Liver (tissue), 9 donors: ENCODE measurements around the gene WDR5. TPM values are rescaled to one million over a fixed set of nuclear protein-coding genes. Genes with fewer than 3 reads are reported as not detected.

Experiments used
- DNase-seq: peaks from one replicate; pipeline ENCODE4 v3.0.0-alpha.2; 2017; ENCODE audit warnings: low spot score
- H3K27ac ChIP-seq, 2 donors: one replicate each; pipeline ENCODE4 v1.7.0; 2013; ENCODE audit warnings: inconsistent platforms in 2 of 2, low read length in 2 of 2, control low read depth in 1 of 2, low read depth in 1 of 2, mild to moderate bottlenecking in 1 of 2
- H3K27me3 ChIP-seq, 4 donors: one replicate each; pipeline versions ENCODE4 v1.6.1 to v1.7.0; 2013; ENCODE audit warnings: low read length in 3 of 4, inconsistent platforms in 1 of 4, mild to moderate bottlenecking in 1 of 4, moderate library complexity in 1 of 4; ENCODE audit not compliant: control insufficient read depth in 4 of 4, insufficient read depth in 4 of 4
- H3K36me3 ChIP-seq, 4 donors: one replicate each; pipeline versions ENCODE4 v1.6.1 to v1.7.0; 2013; ENCODE audit warnings: low read length in 3 of 4, mild to moderate bottlenecking in 3 of 4, low read depth in 1 of 4, moderate library complexity in 1 of 4; ENCODE audit not compliant: control insufficient read depth in 4 of 4, insufficient read depth in 3 of 4
- H3K4me1 ChIP-seq, 4 donors: one replicate each; pipeline versions ENCODE4 v1.6.1 to v1.7.0; 2013; ENCODE audit warnings: low read length in 3 of 4, mild to moderate bottlenecking in 3 of 4, moderate library complexity in 1 of 4; ENCODE audit not compliant: control insufficient read depth in 4 of 4, insufficient read depth in 4 of 4
- H3K4me3 ChIP-seq, 3 donors: one replicate each; pipeline versions ENCODE4 v1.6.1 to v1.7.0; 2013; ENCODE audit warnings: low read length in 3 of 3, control low read depth in 1 of 3, low read depth in 1 of 3, mild to moderate bottlenecking in 1 of 3
- H3K9ac ChIP-seq, 2 donors: one replicate each; pipeline ENCODE4 v1.7.0; 2013; ENCODE audit warnings: low read length in 2 of 2, mild to moderate bottlenecking in 2 of 2, moderate library complexity in 2 of 2, control low read depth in 1 of 2, low read depth in 1 of 2
- H3K9me3 ChIP-seq, 4 donors: one replicate each; pipeline versions ENCODE4 v1.6.1 to v1.7.0; 2013; ENCODE audit warnings: low read length in 3 of 4; ENCODE audit not compliant: control insufficient read depth in 4 of 4
- EGR1 ChIP-seq, 2 donors: IDR thresholded peaks; 2 replicates each; pipeline ENCODE4 v1.6.1; 2016 to 2018; ENCODE audit warnings: antibody characterized with exemption in 2 of 2, low read depth in 2 of 2
- HNF4A ChIP-seq, 2 donors: conservative IDR thresholded peaks; 2 replicates each; pipeline ENCODE4 v1.6.1; 2016; ENCODE audit warnings: antibody characterized with exemption in 2 of 2, mild to moderate bottlenecking in 2 of 2
- NR2F2 ChIP-seq: IDR thresholded peaks from 2 replicates; pipeline ENCODE4 v1.6.1; 2016; ENCODE audit warnings: antibody characterized with exemption
- RAD21 ChIP-seq, 2 donors: IDR thresholded peaks; 2 replicates each; pipeline ENCODE4 v1.6.1; 2016; ENCODE audit warnings: antibody characterized with exemption in 2 of 2, mild to moderate bottlenecking in 2 of 2
- RXRA ChIP-seq, 2 donors: IDR thresholded peaks; 2 replicates each; pipeline ENCODE4 v1.6.1; 2017 to 2018; ENCODE audit warnings: antibody characterized with exemption in 2 of 2, mild to moderate bottlenecking in 1 of 2
- SP1 ChIP-seq: IDR thresholded peaks from 2 replicates; pipeline ENCODE4 v1.6.1; 2018; ENCODE audit warnings: antibody characterized with exemption, mild to moderate bottlenecking
- YY1 ChIP-seq: IDR thresholded peaks from 2 replicates; pipeline ENCODE4 v1.6.1; 2016; ENCODE audit warnings: antibody characterized with exemption, mild to moderate bottlenecking
- WGBS: extraction: QIAGEN DNeasy Blood & Tissue Kit; methylation state at CpG from one replicate; pipeline ENCODE4 v1.1.7; 2013; 5-methylcytosine and 5-hydroxymethylcytosine counted together
- polyA plus RNA-seq, 2 donors: library from polyadenylated mRNA; stranded (reverse) in 1 of 2; unstranded in 1 of 2; fragments of 200-250 nt in 1 of 2; fragments of >200 nt in 1 of 2; fragmentation: Nextera tagmentation in 1 of 2; extraction: Ambion mirVana in 1 of 2; gene quantifications; one replicate each; pipeline versions ENCODE4 v1.2.1 to v1.2.3, GENCODE V29; 2013 to 2015
- total RNA-seq, 2 donors: library from RNA; depleted of rRNA; stranded (reverse); fragments of >200 nt; gene quantifications; one replicate each; pipeline ENCODE4 v1.2.3, GENCODE V29; 2014
- TF ChIP-seq, protein P1 (sequence below): fragments of 150-350 bp; IDR thresholded peaks from 2 replicates; pipeline ENCODE4 v1.5.1; 2017; ENCODE audit warnings: improper control_type of control experiment, low read depth, low read length; ENCODE audit not compliant: missing input control
- TF ChIP-seq, protein P2 (sequence below): IDR thresholded peaks from 2 replicates; pipeline ENCODE4 v1.6.1; 2016; ENCODE audit warnings: antibody characterized with exemption
- TF ChIP-seq, protein P3 (sequence below): IDR thresholded peaks from 2 replicates; pipeline ENCODE4 v1.6.1; 2016; ENCODE audit warnings: antibody characterized with exemption
- donor health status: healthy.
- donor health status: healthy.
- donor health status: healthy.
- donor health status: healthy.
- donor health status: healthy.

WDR5 gene
- total and polyA plus RNA-seq, 4 donors, result 11.1 to 21.6 (median 14.6) TPM

DNA sequence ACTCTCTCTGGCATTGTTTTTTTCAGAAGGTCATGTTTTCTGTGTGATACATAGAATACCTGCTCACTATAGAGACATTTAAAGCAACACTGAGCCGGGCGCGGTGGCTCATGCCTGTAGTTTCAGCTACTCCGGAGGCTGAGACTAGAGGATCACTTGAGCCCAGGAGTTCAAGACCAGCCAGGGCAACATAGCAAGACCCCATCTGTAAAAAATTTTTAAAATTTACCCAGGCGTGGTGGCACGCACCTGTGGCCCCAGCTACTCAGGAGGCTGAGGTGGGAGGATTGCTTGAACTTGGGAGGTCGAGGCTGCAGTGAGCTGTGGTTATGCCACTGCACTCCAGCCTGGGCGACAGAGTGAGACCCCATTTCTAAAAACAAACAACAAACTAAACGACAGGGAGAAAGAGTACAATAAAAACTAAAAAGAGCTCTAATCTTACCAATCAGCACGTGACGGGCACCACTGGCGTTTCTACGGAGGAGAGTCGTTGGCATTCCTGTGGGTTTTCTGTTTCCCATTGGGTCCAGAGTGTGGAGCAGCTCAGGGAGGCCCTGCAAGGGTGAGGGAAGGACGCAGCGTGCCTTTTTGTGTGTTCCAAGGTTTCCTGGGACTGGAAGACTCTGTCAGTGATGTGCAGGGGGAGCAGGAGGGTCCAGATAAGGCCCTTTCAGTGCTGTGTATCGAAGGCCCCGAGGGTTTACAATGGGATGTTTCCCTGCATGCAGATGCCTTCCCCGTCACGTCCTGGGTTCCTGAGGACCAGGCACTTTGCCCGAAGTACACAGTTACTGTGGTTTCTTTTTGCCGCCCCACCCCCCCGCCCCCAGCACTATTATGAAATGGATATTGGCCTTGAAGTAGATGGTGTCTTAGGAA, 35.7 kb downstream of the WDR5 start:
- H3K4me1 ChIP-seq, result peaks cover 16 to 45% (median 29%) of the 10 kb centered on the region in 4 donors
- H3K9ac ChIP-seq, result no peak overlapping the region
- no peak for DNase-seq
- H3K27me3 ChIP-seq, result no peaks in the 10 kb centered on the region
- H3K27ac ChIP-seq, result peak overlapping the region; percentile 61 to 68
- no peaks in the 10 kb centered on the region for H3K9me3 ChIP-seq
- WGBS, result 59% methylated on average over 23 of the region's 23 CpGs
- no peaks in the 10 kb centered on the region for H3K36me3 ChIP-seq
- TF ChIP-seq SP1, result no peak
- TF ChIP-seq, protein P1, sequence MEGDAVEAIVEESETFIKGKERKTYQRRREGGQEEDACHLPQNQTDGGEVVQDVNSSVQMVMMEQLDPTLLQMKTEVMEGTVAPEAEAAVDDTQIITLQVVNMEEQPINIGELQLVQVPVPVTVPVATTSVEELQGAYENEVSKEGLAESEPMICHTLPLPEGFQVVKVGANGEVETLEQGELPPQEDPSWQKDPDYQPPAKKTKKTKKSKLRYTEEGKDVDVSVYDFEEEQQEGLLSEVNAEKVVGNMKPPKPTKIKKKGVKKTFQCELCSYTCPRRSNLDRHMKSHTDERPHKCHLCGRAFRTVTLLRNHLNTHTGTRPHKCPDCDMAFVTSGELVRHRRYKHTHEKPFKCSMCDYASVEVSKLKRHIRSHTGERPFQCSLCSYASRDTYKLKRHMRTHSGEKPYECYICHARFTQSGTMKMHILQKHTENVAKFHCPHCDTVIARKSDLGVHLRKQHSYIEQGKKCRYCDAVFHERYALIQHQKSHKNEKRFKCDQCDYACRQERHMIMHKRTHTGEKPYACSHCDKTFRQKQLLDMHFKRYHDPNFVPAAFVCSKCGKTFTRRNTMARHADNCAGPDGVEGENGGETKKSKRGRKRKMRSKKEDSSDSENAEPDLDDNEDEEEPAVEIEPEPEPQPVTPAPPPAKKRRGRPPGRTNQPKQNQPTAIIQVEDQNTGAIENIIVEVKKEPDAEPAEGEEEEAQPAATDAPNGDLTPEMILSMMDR, result no peak
- TF ChIP-seq EGR1 (IDR thresholded peaks at IDR 0.05; ENCODE audit: low read depth in 2 of 2), result no peak
- TF ChIP-seq, protein P2, sequence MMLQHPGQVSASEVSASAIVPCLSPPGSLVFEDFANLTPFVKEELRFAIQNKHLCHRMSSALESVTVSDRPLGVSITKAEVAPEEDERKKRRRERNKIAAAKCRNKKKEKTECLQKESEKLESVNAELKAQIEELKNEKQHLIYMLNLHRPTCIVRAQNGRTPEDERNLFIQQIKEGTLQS, result no peak
- peak; percentile 4 for TF ChIP-seq YY1
- TF ChIP-seq RAD21 (IDR thresholded peaks at IDR 0.05), result peak in 1 of 2 donors; percentile 14
- TF ChIP-seq, protein P3, sequence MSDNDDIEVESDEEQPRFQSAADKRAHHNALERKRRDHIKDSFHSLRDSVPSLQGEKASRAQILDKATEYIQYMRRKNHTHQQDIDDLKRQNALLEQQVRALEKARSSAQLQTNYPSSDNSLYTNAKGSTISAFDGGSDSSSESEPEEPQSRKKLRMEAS, result peak; percentile 18
- peak in 1 of 2 donors; percentile 28 for TF ChIP-seq HNF4A (conservative IDR thresholded peaks at IDR 0.05)
- H3K4me3 ChIP-seq, result no peak overlapping the region

DNA sequence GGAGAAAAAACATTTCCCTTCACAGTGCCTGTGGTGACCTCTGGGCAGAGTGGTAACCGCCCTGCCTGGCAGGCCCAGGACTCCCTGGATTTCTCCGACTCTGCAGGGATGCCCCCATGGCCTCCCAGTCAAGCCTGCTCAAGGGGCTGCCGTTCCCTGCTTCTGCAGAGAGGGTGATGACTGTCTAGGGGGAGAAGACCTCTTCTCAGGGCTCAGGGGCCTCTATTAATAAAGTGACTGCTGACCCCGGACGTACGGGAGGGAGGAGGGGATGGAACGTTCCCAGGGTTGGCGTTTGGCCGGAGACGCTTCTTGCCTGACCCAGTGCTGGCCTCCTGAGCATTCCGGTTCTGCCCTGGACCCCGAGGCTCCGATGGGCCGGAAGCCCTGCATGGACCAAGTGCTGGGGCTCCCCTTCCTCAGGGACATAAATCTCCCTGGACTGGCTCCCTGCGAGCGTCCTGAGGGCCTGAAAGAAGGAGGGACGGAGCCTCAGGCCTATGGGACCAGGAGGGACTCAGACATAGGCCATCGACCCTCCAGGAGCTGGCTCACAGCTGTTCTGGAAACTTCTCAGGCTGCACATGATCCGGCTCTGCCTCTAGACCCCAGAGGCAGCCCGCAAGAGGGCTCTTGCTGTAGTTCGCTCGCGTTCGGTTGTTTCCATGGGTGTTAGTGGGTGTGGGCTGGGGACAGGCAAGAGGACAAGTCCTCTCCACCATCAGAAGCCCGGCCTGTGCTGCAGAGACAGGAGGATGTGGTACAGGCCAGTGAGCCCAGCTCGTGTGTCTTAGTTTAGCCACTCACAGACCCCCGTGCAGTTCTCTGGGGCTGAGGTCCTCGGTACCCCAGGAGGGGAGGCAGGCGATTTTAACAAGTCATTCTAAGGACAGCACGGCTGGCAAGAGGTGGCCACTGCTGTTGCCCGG, 36.6 kb downstream of the WDR5 start:
- WGBS, result 79% methylated on average over 31 of the region's 31 CpGs
- H3K9me3 ChIP-seq, result no peaks in the 10 kb centered on the region
- H3K36me3 ChIP-seq, result no peaks in the 10 kb centered on the region
- TF ChIP-seq, protein P3, result no peak
- peak; percentile 25 for TF ChIP-seq SP1
- TF ChIP-seq RAD21 (IDR thresholded peaks at IDR 0.05), result no peak
- peak; percentile 97 for TF ChIP-seq NR2F2
- peak; percentile 52 to 63 for TF ChIP-seq RXRA (IDR thresholded peaks at IDR 0.05)
- H3K4me1 ChIP-seq, result peaks cover 16 to 47% (median 29%) of the 10 kb centered on the region in 4 donors
- no peak for DNase-seq
- H3K4me3 ChIP-seq, result no peak overlapping the region
- H3K9ac ChIP-seq, result no peak overlapping the region
- peak overlapping the region; percentile 61 to 68 for H3K27ac ChIP-seq
- H3K27me3 ChIP-seq, result no peaks in the 10 kb centered on the region
